IMR-90 (cell line): ENCODE data around the gene KCNJ4. TPM values are rescaled to one million over a fixed set of nuclear protein-coding genes. Genes with fewer than 3 reads are reported as not detected.

Experiments
- ATAC-seq: fragments of 200-7000 bp; cut with Tn5 transposase; 2 replicates; pipeline ENCODE4 v1.9.1; 2020; ENCODE audit warnings: low read depth, mild to moderate bottlenecking, moderate library complexity
- BruUV-seq: library from RNA; stranded (reverse); fragments of 400-500 nt; replicated peaks from 2 replicates; lab custom pipeline; 2021; lab: Mats Ljungman, UMichigan
- CTCF ChIA-PET: fragments of 300-600 bp; formaldehyde crosslinking; extraction: SDS; loops from one replicate; lab custom pipeline; 2021; ENCODE audit warnings: antibody characterized with exemption; lab: Yijun Ruan, JAX
- POLR2A ChIA-PET: fragments of 300-600 bp; sonication (Branson Sonifier 250); formaldehyde crosslinking; loops from one replicate; lab custom pipeline; 2022; ENCODE audit warnings: antibody characterized with exemption; ENCODE audit not compliant: unreplicated experiment; lab: Charles Lee
- DNase-seq: peaks from one replicate; pipeline ENCODE4 v3.0.0; 2013
- H2AFZ ChIP-seq: replicated peaks from 2 replicates; pipeline ENCODE3; 2013; ENCODE audit warnings: low read length, mild to moderate bottlenecking; ENCODE audit not compliant: poor library complexity
- H2AK5ac ChIP-seq: 2 replicates; pipeline ENCODE4 v1.6.1; 2013; ENCODE audit warnings: low read depth, low read length, inconsistent platforms
- H2AK9ac ChIP-seq: replicated peaks from 2 replicates; pipeline ENCODE3; 2013; ENCODE audit warnings: mild to moderate bottlenecking, low read depth, low read length, moderate library complexity; ENCODE audit not compliant: poor library complexity
- H2BK120ac ChIP-seq: 2 replicates; pipeline ENCODE4 v1.6.1; 2013; ENCODE audit warnings: low read depth, low read length, inconsistent platforms
- H2BK15ac ChIP-seq: 3 replicates; pipeline ENCODE4 v1.6.1; 2013; ENCODE audit warnings: low read depth, low read length, inconsistent platforms
- H2BK20ac ChIP-seq: 2 replicates; pipeline ENCODE4 v1.6.1; 2013; ENCODE audit warnings: low read depth, mild to moderate bottlenecking, inconsistent platforms, low read length, moderate library complexity
- H2BK5ac ChIP-seq: 2 replicates; pipeline ENCODE4 v1.6.1; 2013; ENCODE audit warnings: mild to moderate bottlenecking, low read depth, low read length, inconsistent platforms; ENCODE audit not compliant: poor library complexity, severe bottlenecking
- H3K14ac ChIP-seq: replicated peaks from 2 replicates; pipeline ENCODE4 v1.6.1; 2013; ENCODE audit warnings: low read depth, low read length, inconsistent platforms
- H3K18ac ChIP-seq: 2 replicates; pipeline ENCODE4 v1.6.1; 2013; ENCODE audit warnings: low read depth, low read length, control low read depth
- H3K23ac ChIP-seq: 2 replicates; pipeline ENCODE4 v1.6.1; 2013; ENCODE audit warnings: low read depth, low read length, inconsistent platforms
- H3K27ac ChIP-seq: 2 replicates; pipeline ENCODE4 v1.5.1; 2013; ENCODE audit warnings: mild to moderate bottlenecking, control low read depth, low read length; ENCODE audit not compliant: insufficient read depth
- H3K27me3 ChIP-seq: 2 replicates; pipeline ENCODE4 v1.6.1; 2013; ENCODE audit warnings: low read length; ENCODE audit not compliant: control insufficient read depth, insufficient read depth
- H3K36me3 ChIP-seq: 2 replicates; pipeline ENCODE4 v1.6.1; 2013; ENCODE audit warnings: low read length, mixed read lengths; ENCODE audit not compliant: control insufficient read depth, insufficient read depth
- H3K4ac ChIP-seq: 2 replicates; pipeline ENCODE4 v1.6.1; 2013; ENCODE audit warnings: low read depth, low read length, inconsistent platforms
- H3K4me1 ChIP-seq: 2 replicates; pipeline ENCODE4 v1.6.1; 2013; ENCODE audit warnings: low read length, mixed read lengths; ENCODE audit not compliant: control insufficient read depth, insufficient read depth
- H3K4me2 ChIP-seq: 2 replicates; pipeline ENCODE4 v1.6.1; 2013; ENCODE audit warnings: low read depth, mild to moderate bottlenecking, control low read depth, low read length, moderate library complexity
- H3K4me3 ChIP-seq: 2 replicates; pipeline ENCODE4 v1.5.1; 2013; ENCODE audit warnings: low read depth, mild to moderate bottlenecking, control low read depth, low read length, moderate library complexity; ENCODE audit not compliant: insufficient read depth
- H3K56ac ChIP-seq: 2 replicates; pipeline ENCODE4 v1.6.1; 2013; ENCODE audit warnings: low read length, inconsistent platforms; ENCODE audit not compliant: insufficient read depth; ENCODE audit errors: extremely low read depth
- H3K79me1 ChIP-seq, 2 experiments: 2 replicates each; pipeline ENCODE4 v1.6.1; 2013; ENCODE audit warnings: low read length in 2 of 2, inconsistent platforms in 1 of 2, low read depth in 1 of 2
- H3K9ac ChIP-seq: 2 replicates; pipeline ENCODE4 v1.6.1; 2013; ENCODE audit warnings: low read depth, low read length, control low read depth
- H3K9me1 ChIP-seq: 2 replicates; pipeline ENCODE4 v1.6.1; 2013; ENCODE audit warnings: low read length, inconsistent platforms; ENCODE audit not compliant: insufficient read depth
- H3K9me3 ChIP-seq: 2 replicates; pipeline ENCODE4 v1.6.1; 2013; ENCODE audit warnings: low read length; ENCODE audit not compliant: control insufficient read depth, insufficient read depth
- H4K20me1 ChIP-seq: 2 replicates; pipeline ENCODE4 v1.6.1; 2013; ENCODE audit warnings: low read length, inconsistent platforms; ENCODE audit not compliant: insufficient read depth
- H4K5ac ChIP-seq: 2 replicates; pipeline ENCODE4 v1.6.1; 2013; ENCODE audit warnings: mild to moderate bottlenecking, low read depth, low read length, control low read depth
- H4K8ac ChIP-seq, 2 experiments: 2 replicates each; pipeline ENCODE4 v1.6.1; 2013; ENCODE audit warnings: low read depth in 2 of 2, low read length in 2 of 2, control low read depth in 1 of 2, inconsistent platforms in 1 of 2
- H4K91ac ChIP-seq: 2 replicates; pipeline ENCODE4 v1.6.1; 2013; ENCODE audit warnings: low read depth, low read length, inconsistent platforms; ENCODE audit not compliant: insufficient read depth
- CEBPB ChIP-seq: IDR thresholded peaks from 2 replicates; pipeline ENCODE4 v1.6.1; 2012; ENCODE audit warnings: low read depth, low read length, improper control_type of control experiment
- CHD1 ChIP-seq: IDR thresholded peaks from 2 replicates; pipeline ENCODE4 v1.6.1; 2012; ENCODE audit warnings: low read depth, low read length, improper control_type of control experiment
- CTCF ChIP-seq: conservative IDR thresholded peaks from 2 replicates; pipeline ENCODE4 v1.5.1; 2012; ENCODE audit warnings: mild to moderate bottlenecking, low read depth, low read length, improper control_type of control experiment
- ELK1 ChIP-seq: fragments of 150-350 bp; IDR thresholded peaks from 2 replicates; pipeline ENCODE4 v1.6.1; 2016; ENCODE audit warnings: low read depth, mild to moderate bottlenecking, low read length, moderate library complexity, borderline replicate concordance
- MAFK ChIP-seq: IDR thresholded peaks from 2 replicates; pipeline ENCODE4 v1.6.1; 2012; ENCODE audit warnings: low read depth, low read length, improper control_type of control experiment
- MXI1 ChIP-seq: IDR thresholded peaks from 2 replicates; pipeline ENCODE4 v1.6.1; 2012; ENCODE audit warnings: low read depth, mild to moderate bottlenecking, low read length, moderate library complexity, borderline replicate concordance
- POLR2A ChIP-seq: IDR thresholded peaks from 2 replicates; pipeline ENCODE4 v1.6.1; 2012; ENCODE audit warnings: mild to moderate bottlenecking, low read depth, low read length
- RAD21 ChIP-seq: IDR thresholded peaks from 2 replicates; pipeline ENCODE4 v1.6.1; 2012; ENCODE audit warnings: low read length, improper control_type of control experiment
- RFX5 ChIP-seq: IDR thresholded peaks from 2 replicates; pipeline ENCODE4 v1.8.0; 2012; ENCODE audit warnings: low read depth, mild to moderate bottlenecking, low read length, moderate library complexity
- SMC3 ChIP-seq: fragments of 150-350 bp; IDR thresholded peaks from 2 replicates; pipeline ENCODE4 v1.6.1; 2016; ENCODE audit warnings: low read depth, mild to moderate bottlenecking, antibody characterized with exemption, low read length, moderate library complexity
- WGBS, 2 experiments: methylation state at CpG; one replicate each; pipeline versions ENCODE4 v1.1.5 to v1.1.7; 2013; ENCODE audit warnings: missing lambda C conversion rate in 2 of 2; ENCODE audit not compliant: insufficient read length in 1 of 2; ENCODE audit errors: extremely low coverage in 2 of 2; 5-methylcytosine and 5-hydroxymethylcytosine counted together
- dilution Hi-C: fragments of 300-500 bp; cut with HindIII; formaldehyde crosslinking; loops from one replicate; pipeline ENCODE4 v1.14.3; 2018; ENCODE audit warnings: low sequenced_read_pairs; ENCODE audit not compliant: unreplicated experiment
- in situ Hi-C: fragments of 300-500 bp; cut with MboI; formaldehyde crosslinking; loops from 3 replicates; pipeline ENCODE4 v1.14.3; 2019; ENCODE audit warnings: low sequenced_read_pairs, inconsistent platforms, mixed read lengths
- intact Hi-C: fragments of 100-400 bp; cut with micrococcal nuclease; formaldehyde crosslinking; loops from 2 replicates; pipeline ENCODE4 v1.10.0; 2022
- polyA plus RNA-seq, 3 experiments: library from polyadenylated mRNA; depleted of rRNA; stranded (reverse); fragments of >200 nt; gene quantifications; 2 replicates each; pipeline ENCODE4 v1.2.3, GENCODE V29; 2012; ENCODE audit warnings: low replicate concordance in 1 of 3
- total RNA-seq: library from RNA; depleted of rRNA; stranded (reverse); fragments of >200 nt; gene quantifications from 2 replicates; pipeline ENCODE4 v1.2.3, GENCODE V29; 2012

The KCNJ4 gene
- total and polyA plus RNA-seq, 2 of the 4 experiments (the other 2 are of a cell fraction) = not detected

- ATAC-seq = no peak
- TF ChIP-seq CEBPB (no peak), ELK1 (no peak), CTCF (no peak), RFX5 (no peak), SMC3 (no peak), POLR2A (no peak), MXI1 (no peak), RAD21 (no peak), MAFK (no peak), CHD1 (no peak)
- no peak overlapping the region for H4K5ac ChIP-seq
- no peak overlapping the region for H3K18ac ChIP-seq
- ChIA-PET POLR2A (no interaction called here), CTCF (no interaction called here)
- H3K4me2 ChIP-seq = no peak overlapping the region
- H4K8ac ChIP-seq = no peak overlapping the region
- no peak overlapping the region for H3K27ac ChIP-seq
- no peak overlapping the region for H3K56ac ChIP-seq
- no peak overlapping the region for H2BK5ac ChIP-seq
- H3K9me1 ChIP-seq = no peaks in the 10 kb centered on the region
- no peak overlapping the region for H2BK20ac ChIP-seq
- H3K9me3 ChIP-seq = no peaks in the 10 kb centered on the region
- H4K91ac ChIP-seq = no peak overlapping the region
- no peak overlapping the region for H3K4ac ChIP-seq
- DNase-seq = no peak
- no peak overlapping the region for H3K23ac ChIP-seq
- H3K36me3 ChIP-seq = no peaks in the 10 kb centered on the region
- no peaks in the 10 kb centered on the region; the same call in 1 of the 2 replicates for H3K4me1 ChIP-seq
- H2AK9ac ChIP-seq = no peak overlapping the region
- H3K27me3 ChIP-seq = peaks cover 26% of the 10 kb centered on the region
- H2BK120ac ChIP-seq = no peak overlapping the region
- dilution Hi-C loops = no loop called here
- intact Hi-C loops = no loop called here
- H3K9ac ChIP-seq = no peak overlapping the region
- no peak overlapping the region for H2AK5ac ChIP-seq
- H2AFZ ChIP-seq = no peak overlapping the region
- H3K14ac ChIP-seq = no peak overlapping the region
- WGBS, 2 experiments = 42% methylated on average over 2 of the region's 8 CpGs; no CpG with 5 or more reads in 1 of the 2 experiments
- BruUV-seq = no TSS peak
- no peaks in the 10 kb centered on the region for H4K20me1 ChIP-seq
- H3K79me1 ChIP-seq = no peaks in the 10 kb centered on the region
- in situ Hi-C loops = no loop called here
- no peak overlapping the region for H3K4me3 ChIP-seq
- H2BK15ac ChIP-seq = no peak overlapping the region
Observed at GRCh38 chr22:38403812-38404211, 51.2 kb downstream of the KCNJ4 start.
